Measurements from ENCODE around the gene MVB12B.

- TF ChIP-seq CTCF (conservative IDR thresholded peaks at IDR 0.05; ENCODE audit: low read depth, low read length) (no peak), RAD21 (IDR thresholded peaks at IDR 0.05; ENCODE audit: low read length) (no peak)
Measured at GRCh38 chr9:126508171-126508591, 181.6 kb downstream of the MVB12B start.
